Cardiac muscle cell (in vitro differentiated cells and primary cell): ENCODE measurements around the gene PTPRB. TPM values are rescaled to one million over a fixed set of nuclear protein-coding genes. Genes with fewer than 3 reads are reported as not detected.

ENCODE experiments used
- DNase-seq, 2 donors: peaks; one replicate each; pipeline versions ENCODE4 v3.0.0 to v3.0.0-alpha.2; 2010 to 2017; ENCODE audit warnings: low read depth in 1 of 2, low spot score in 1 of 2
- H3K27ac ChIP-seq: fragments of 200-600 bp; sonication (generic); 2 replicates; pipeline ENCODE4 v1.5.1; 2016
- H3K27me3 ChIP-seq: fragments of 200-600 bp; sonication (generic); 2 replicates; pipeline ENCODE4 v1.6.0; 2016; ENCODE audit warnings: control low read depth
- H3K36me3 ChIP-seq: fragments of 200-600 bp; sonication (generic); 2 replicates; pipeline ENCODE4 v1.5.1; 2016; ENCODE audit warnings: control low read depth
- H3K4me1 ChIP-seq: fragments of 200-600 bp; sonication (generic); 2 replicates; pipeline ENCODE4 v1.8.1; 2017; ENCODE audit warnings: low read depth, mild to moderate bottlenecking, mixed run types
- H3K4me3 ChIP-seq: fragments of 200-600 bp; sonication (generic); 2 replicates; pipeline ENCODE4 v1.5.1; 2016; ENCODE audit warnings: mild to moderate bottlenecking
- H3K9me3 ChIP-seq: fragments of 200-600 bp; sonication (generic); 2 replicates; pipeline ENCODE4 v1.5.1; 2017; ENCODE audit warnings: low read depth, mild to moderate bottlenecking, control low read depth
- polyA plus RNA-seq: library from polyadenylated mRNA; unstranded; fragments of >200 nt; fragmentation: Nextera tagmentation; extraction: Ambion mirVana; gene quantifications from 2 replicates; pipeline ENCODE4 v1.2.1, GENCODE V29; 2016
- total RNA-seq: library from RNA; depleted of rRNA; stranded (reverse); fragments of >200 nt; gene quantifications from 2 replicates; pipeline ENCODE4 v1.2.3, GENCODE V29; 2016
- TF ChIP-seq, protein P1 (sequence below): IDR thresholded peaks from 2 replicates; pipeline ENCODE4 v1.5.1; 2012; ENCODE audit warnings: low read depth, mild to moderate bottlenecking, low read length

PTPRB gene
- total and polyA plus RNA-seq, 2 experiments from 2014 or later: 0.21 to 0.31 TPM

DNA sequence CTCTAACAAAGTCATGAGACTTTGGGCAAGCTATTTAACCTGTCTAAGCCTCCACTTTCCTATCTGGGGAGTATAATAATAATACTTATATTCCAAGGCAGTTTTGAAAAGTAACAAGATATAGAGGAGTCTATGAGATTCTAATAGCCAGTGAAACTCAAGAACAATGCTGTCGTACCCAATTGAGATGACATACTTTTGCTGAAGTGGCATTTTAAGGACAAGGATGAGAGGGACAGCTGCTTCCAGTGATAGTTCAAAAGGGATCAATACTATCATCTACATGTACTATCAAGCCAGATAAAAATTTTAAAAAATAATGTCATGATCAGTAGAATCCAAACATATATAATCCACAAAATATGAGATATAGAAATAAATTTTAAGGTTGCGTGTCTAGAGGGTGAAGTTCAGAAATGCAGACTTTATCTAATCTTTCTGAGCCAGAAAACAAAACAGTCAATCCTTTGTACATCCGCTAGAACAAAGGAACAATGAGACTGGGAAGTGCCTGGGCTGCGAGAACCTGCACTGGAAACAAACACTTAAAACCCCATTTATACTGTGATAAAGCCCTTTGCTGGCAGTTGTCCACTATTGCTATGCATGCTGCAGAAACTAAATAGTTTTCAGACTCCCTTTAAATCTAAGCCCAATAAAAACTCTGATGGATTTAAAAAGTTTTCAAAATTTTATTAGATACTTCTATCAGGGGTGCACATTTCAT is 38.6 kb downstream of the PTPRB start:
- TF ChIP-seq, protein P1, sequence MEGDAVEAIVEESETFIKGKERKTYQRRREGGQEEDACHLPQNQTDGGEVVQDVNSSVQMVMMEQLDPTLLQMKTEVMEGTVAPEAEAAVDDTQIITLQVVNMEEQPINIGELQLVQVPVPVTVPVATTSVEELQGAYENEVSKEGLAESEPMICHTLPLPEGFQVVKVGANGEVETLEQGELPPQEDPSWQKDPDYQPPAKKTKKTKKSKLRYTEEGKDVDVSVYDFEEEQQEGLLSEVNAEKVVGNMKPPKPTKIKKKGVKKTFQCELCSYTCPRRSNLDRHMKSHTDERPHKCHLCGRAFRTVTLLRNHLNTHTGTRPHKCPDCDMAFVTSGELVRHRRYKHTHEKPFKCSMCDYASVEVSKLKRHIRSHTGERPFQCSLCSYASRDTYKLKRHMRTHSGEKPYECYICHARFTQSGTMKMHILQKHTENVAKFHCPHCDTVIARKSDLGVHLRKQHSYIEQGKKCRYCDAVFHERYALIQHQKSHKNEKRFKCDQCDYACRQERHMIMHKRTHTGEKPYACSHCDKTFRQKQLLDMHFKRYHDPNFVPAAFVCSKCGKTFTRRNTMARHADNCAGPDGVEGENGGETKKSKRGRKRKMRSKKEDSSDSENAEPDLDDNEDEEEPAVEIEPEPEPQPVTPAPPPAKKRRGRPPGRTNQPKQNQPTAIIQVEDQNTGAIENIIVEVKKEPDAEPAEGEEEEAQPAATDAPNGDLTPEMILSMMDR: no peak
- Histone ChIP-seq H3K4me3 (no peak overlapping the region), H3K9me3 (no peaks in the 10 kb centered on the region), H3K27ac (no peak overlapping the region), H3K27me3 (no peaks in the 10 kb centered on the region), H3K36me3 (no peaks in the 10 kb centered on the region), H3K4me1 (no peaks in the 10 kb centered on the region)
- DNase-seq: peak; percentile 22 to 59

DNA sequence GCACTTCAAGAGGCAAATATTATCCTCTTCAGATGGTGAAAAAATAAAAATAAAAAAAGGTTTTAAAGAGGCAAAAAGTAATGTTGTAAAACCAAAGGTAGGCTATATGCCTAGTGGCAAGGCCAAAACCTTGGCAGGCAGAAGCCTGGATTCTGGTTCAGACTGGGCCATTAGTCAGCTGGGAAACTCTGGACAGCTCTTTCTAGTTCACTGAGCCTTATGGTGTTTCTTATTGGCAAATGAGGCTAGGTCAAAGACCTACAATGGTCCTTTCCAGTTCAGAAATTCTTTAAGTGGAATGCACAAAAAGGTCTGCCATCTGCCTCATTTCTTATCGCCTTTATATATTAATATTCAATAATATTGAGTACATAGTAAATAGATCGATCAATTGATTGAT is 44.6 kb downstream of the PTPRB start:
- DNase-seq: no peak
- H3K27ac ChIP-seq: no peak overlapping the region
- H3K9me3 ChIP-seq: no peaks in the 10 kb centered on the region
- no peaks in the 10 kb centered on the region for H3K27me3 ChIP-seq
- TF ChIP-seq, protein P1: no peak
- no peaks in the 10 kb centered on the region for H3K4me1 ChIP-seq
- H3K36me3 ChIP-seq: no peaks in the 10 kb centered on the region
- no peak overlapping the region for H3K4me3 ChIP-seq

DNA sequence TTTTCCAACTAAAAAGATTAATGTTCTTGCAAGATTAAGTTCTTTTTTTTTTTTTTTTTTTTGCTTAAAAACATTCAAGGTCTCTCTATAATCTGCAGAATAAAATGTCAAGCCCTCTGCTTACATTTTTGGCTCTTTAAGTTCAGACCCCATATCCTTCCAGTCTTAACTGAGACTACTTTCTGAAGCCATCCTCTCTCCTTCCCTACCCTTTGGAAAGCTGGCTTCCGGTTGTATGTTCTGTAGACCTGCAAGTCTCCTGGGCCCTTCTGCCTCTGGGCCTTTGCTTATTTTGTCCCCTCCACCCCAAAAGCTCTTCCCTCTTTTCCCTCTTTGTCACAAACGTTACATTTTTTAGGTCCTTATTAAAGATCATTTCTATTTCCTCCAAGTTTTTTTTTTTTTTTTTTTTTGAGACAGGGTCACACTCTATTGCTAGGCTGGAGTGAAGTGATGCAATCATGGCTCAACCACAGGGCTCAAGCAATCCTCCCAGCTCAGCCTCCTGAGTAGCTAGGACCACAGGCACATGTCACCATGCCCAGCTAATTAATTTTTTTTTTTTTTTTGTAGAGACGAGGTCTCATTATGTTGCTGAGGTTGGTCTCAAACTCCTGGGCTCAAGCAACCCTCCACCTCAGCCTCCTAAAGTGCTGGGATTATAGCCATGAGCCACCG is 46.5 kb downstream of the PTPRB start:
- TF ChIP-seq, protein P1: no peak
- peak in 1 of 2 donors; percentile 35 for DNase-seq

DNA sequence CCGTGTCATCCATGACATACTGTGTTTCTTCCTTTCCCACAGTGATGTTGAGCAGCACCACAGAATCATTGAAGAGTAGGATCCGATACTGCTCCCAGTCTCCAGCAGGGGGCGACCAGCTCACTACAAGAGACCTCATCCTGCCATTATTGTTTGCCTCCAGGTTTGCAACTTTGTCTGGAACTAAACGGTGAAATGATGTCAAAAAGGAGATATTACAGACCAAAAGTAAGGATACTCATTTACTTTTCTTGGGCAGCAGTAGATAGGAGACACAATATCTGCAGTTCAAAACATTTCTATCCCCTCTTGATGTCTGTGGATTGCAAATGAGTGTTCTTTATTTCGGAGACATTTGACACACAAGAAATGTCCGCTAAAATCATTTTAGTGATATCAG is 47.2 kb downstream of the PTPRB start:
- Histone ChIP-seq H3K9me3 (no peaks in the 10 kb centered on the region), H3K4me1 (no peaks in the 10 kb centered on the region), H3K36me3 (no peaks in the 10 kb centered on the region), H3K27ac (no peak overlapping the region), H3K27me3 (no peaks in the 10 kb centered on the region), H3K4me3 (no peak overlapping the region)
- TF ChIP-seq, protein P1: peak; percentile 85
- DNase-seq: peak; percentile 84 to 90

More for the DNA sequence above, 46.5 kb downstream of the PTPRB start:
- Histone ChIP-seq H3K9me3 (no peaks in the 10 kb centered on the region), H3K36me3 (no peaks in the 10 kb centered on the region), H3K4me3 (no peak overlapping the region), H3K4me1 (no peaks in the 10 kb centered on the region), H3K27me3 (no peaks in the 10 kb centered on the region), H3K27ac (no peak overlapping the region)

DNA sequence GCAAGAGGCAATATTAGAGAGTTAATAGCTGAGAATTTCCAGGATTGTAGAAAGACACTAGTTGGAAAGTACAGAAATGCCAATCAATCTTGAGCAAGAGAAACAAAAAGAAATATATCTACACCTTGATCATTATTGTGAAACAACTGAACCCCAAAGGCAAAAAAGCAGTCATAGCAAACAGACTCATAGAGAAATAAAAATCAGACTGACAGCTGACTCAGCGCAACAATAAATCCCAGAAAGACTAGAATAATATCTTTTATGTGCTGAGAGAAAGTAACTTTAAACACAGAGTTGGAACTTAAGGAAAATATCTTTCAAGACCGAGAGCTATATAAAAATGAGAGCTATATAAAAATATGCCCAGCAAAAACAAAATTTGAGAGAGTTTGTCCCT is 52.9 kb downstream of the PTPRB start:
- Histone ChIP-seq H3K27ac (no peak overlapping the region), H3K36me3 (no peaks in the 10 kb centered on the region), H3K4me3 (no peak overlapping the region), H3K4me1 (no peaks in the 10 kb centered on the region), H3K27me3 (no peaks in the 10 kb centered on the region), H3K9me3 (no peaks in the 10 kb centered on the region)
- TF ChIP-seq, protein P1: no peak
- DNase-seq: no peak
